AG04450 (cell line): ENCODE results near the gene IL33. TPM values are rescaled to one million over a fixed set of nuclear protein-coding genes. Genes with fewer than 3 reads are reported as not detected.

ENCODE experiments used
- CTCF ChIA-PET: fragments of 300-600, 350-600 bp; formaldehyde crosslinking; extraction: SDS; loops from one replicate; lab custom pipeline; 2022; ENCODE audit warnings: antibody characterized with exemption, inconsistent platforms; lab: Charles Lee
- POLR2A ChIA-PET: fragments of 350-600 bp; formaldehyde crosslinking; extraction: SDS; loops from one replicate; lab custom pipeline; 2021; ENCODE audit warnings: antibody characterized with exemption, inconsistent platforms; lab: Yijun Ruan, JAX
- DNase-seq: peaks from one replicate; pipeline ENCODE4 v3.0.0-alpha.2; 2011; ENCODE audit warnings: low read depth, low spot score
- H3K27ac ChIP-seq: one replicate; pipeline ENCODE4 v1.5.1; 2012; ENCODE audit warnings: low read depth, low read length, control low read depth
- H3K27me3 ChIP-seq: one replicate; pipeline ENCODE4 v1.6.0; 2012; ENCODE audit warnings: low read length; ENCODE audit not compliant: control insufficient read depth, insufficient read depth
- H3K4me3 ChIP-seq: 2 replicates; pipeline ENCODE4 v1.5.1; 2011; ENCODE audit warnings: mild to moderate bottlenecking, low read depth, low read length, control low read depth
- H3K9me3 ChIP-seq: 2 replicates; pipeline ENCODE4 v1.5.1; 2012; ENCODE audit warnings: low read length; ENCODE audit not compliant: control insufficient read depth, insufficient read depth
- CTCF ChIP-seq: IDR thresholded peaks from 2 replicates; pipeline ENCODE4 v1.5.1; 2011; ENCODE audit warnings: low read depth, low read length, control low read depth, inconsistent platforms
- polyA plus RNA-seq: library from polyadenylated mRNA; depleted of rRNA; stranded (reverse); fragments of >200 nt; gene quantifications from 2 replicates; pipeline ENCODE4 v1.2.3, GENCODE V29; 2011

IL33 gene
- polyA plus RNA-seq, 1 experiment: 0.29 TPM

- CTCF ChIA-PET: no interaction called here
- no peak for TF ChIP-seq CTCF
Measured at GRCh38 chr9:6183627-6184026, 32.0 kb upstream of the IL33 start.

GRCh38 chr9:6184749-6185645 lies 30.6 kb upstream of the IL33 start:
- TF ChIP-seq CTCF: no peak
- H3K9me3 ChIP-seq: no peaks in the 10 kb centered on the region
- ChIA-PET POLR2A (no interaction called here), CTCF (interaction anchor here (1.1 kb wide), 1 partner anchor 130 kb away, joined by 3 read pairs; no protein-coding TSS in a partner anchor)
- no peak overlapping the region for H3K4me3 ChIP-seq
- no peak for DNase-seq
- no peaks in the 10 kb centered on the region for H3K27me3 ChIP-seq
- no peak overlapping the region for H3K27ac ChIP-seq

More at GRCh38 chr9:6183627-6184026, 32.0 kb upstream of the IL33 start:
- POLR2A ChIA-PET: no interaction called here
- no peak overlapping the region for H3K27ac ChIP-seq
- no peak for DNase-seq
- H3K27me3 ChIP-seq: no peaks in the 10 kb centered on the region
- no peak overlapping the region for H3K4me3 ChIP-seq
- H3K9me3 ChIP-seq: no peaks in the 10 kb centered on the region

GRCh38 chr9:6186691-6187090 lies 28.9 kb upstream of the IL33 start:
- no peak overlapping the region for H3K4me3 ChIP-seq
- DNase-seq: no peak
- POLR2A ChIA-PET: no interaction called here
- TF ChIP-seq CTCF: no peak
- no peaks in the 10 kb centered on the region for H3K27me3 ChIP-seq
- CTCF ChIA-PET: interaction anchor here (1.1 kb wide), 1 partner anchor 11 kb away, joined by 4 read pairs; no protein-coding TSS in a partner anchor
- H3K27ac ChIP-seq: no peak overlapping the region
- no peaks in the 10 kb centered on the region for H3K9me3 ChIP-seq

GRCh38 chr9:6187272-6187671 lies 28.3 kb upstream of the IL33 start:
- Histone ChIP-seq H3K9me3 (no peaks in the 10 kb centered on the region), H3K27me3 (no peaks in the 10 kb centered on the region), H3K27ac (no peak overlapping the region), H3K4me3 (no peak overlapping the region)
- no peak for DNase-seq
- POLR2A ChIA-PET: no interaction called here
- CTCF ChIA-PET: no interaction called here
- no peak for TF ChIP-seq CTCF

- Histone ChIP-seq H3K27me3 (no peaks in the 10 kb centered on the region), H3K27ac (no peak overlapping the region), H3K4me3 (no peak overlapping the region), H3K9me3 (no peaks in the 10 kb centered on the region)
- TF ChIP-seq CTCF: no peak
- DNase-seq: no peak
- POLR2A ChIA-PET: no interaction called here
- CTCF ChIA-PET: interaction anchor here (1.2 kb wide), 1 partner anchor 118 kb away, joined by 4 read pairs; no protein-coding TSS in a partner anchor
Measured at GRCh38 chr9:6188466-6188865, 27.1 kb upstream of the IL33 start.
